ENCODE measurements around the gene SLC27A3. TPM values are rescaled to one million over a fixed set of nuclear protein-coding genes. Genes with fewer than 3 reads are reported as not detected.

Gene SLC27A3
- total and polyA plus RNA-seq, 10 of the 15 experiments (the other 5 are each of a cell fraction or from before 2014, with no cell fraction given), result 2.6 to 18.1 (median 8.3) TPM

DNA sequence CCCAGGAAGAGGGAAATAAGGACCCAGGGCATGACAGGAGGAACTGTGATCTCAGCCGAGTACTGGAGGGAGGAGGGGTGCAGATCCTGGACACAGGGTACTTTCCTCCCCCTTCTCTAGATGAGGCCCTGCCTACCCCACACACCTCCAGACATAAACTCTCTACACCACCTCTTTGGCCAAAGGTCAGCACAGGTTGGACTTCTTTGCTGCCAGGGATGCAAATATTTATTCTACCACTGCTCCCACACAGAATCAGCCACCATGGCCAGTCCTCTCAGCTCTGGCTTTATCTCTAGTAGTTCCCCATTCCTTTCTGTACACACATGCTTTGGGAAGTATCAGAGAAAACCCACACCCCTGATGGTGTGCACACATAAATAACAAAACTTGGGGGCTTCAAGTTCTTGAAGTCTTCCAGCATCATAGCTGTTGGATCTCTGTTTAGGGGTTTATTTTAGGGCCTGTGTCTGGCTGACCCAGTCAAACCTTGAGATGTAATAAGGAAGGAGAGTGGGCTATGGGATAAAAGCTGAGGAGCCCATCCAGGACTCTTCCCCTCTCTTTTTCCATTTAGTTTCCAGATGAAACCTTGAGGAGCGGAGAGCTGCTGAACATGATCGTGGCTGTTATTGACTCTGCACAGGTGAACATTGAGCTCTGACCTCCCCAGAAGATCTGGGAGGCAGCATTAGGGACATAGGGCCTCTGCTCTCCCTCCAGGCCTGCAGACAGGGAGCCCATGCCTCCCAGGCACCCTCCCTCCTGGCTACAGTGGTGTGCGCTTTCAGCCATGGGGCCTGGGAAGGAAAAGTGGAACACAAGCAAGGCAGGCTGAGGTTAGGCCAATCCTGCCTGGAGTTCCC lies 6.7 kb upstream of the SLC27A3 start:
- ChIA-PET RAD21 (ENCODE audit: unreplicated experiment) (no interaction called here), CTCF (interaction anchor here (1.0 to 1.3 kb wide), 3 partner anchors 90 to 219 kb away, joined by 3 read pairs; partner anchors contain the start of gene NPR1), POLR2A (interaction anchor here (0.6 kb wide), 1 partner anchor 13 kb away, joined by 5 read pairs; no protein-coding TSS in a partner anchor), SMC1A (ENCODE audit: uncharacterized antibody, unreplicated experiment) (interaction anchor here (0.6 to 2.0 kb wide), 4 partner anchors 24 to 118 kb away, joined by 3 to 6 read pairs (median 3); partner anchors contain the start of gene NPR1)
- intact Hi-C loops (cut with micrococcal nuclease; ENCODE audit: unreplicated experiment) (no loop called here), in situ Hi-C loops (cut with MboI) (no loop called here)
- Histone ChIP-seq H3K4me2 (ENCODE audit: control insufficient read depth, insufficient read depth) (no peak overlapping the region), H3K4me1 (ENCODE audit: control insufficient read depth, insufficient read depth, low read length) (no peaks in the 10 kb centered on the region), H4K20me1 (ENCODE audit: control insufficient read depth, insufficient read depth) (no peaks in the 10 kb centered on the region), H2AFZ (ENCODE audit: control insufficient read depth, low read depth, low read length) (no peak overlapping the region), H3K4me3 (no peak overlapping the region), H3K27ac (ENCODE audit: control insufficient read depth, insufficient read depth) (no peak overlapping the region), H3K36me3 (ENCODE audit: control insufficient read depth in 2 of 2, insufficient read depth in 2 of 2, low read length in 1 of 2) (peaks cover 44 to 48% of the 10 kb centered on the region in 2 experiments), H3K27me3 (replicated peaks in 1 of 2; ENCODE audit: control insufficient read depth in 2 of 2, insufficient read depth in 2 of 2, low read length in 1 of 2) (no peaks in the 10 kb centered on the region), H3K9ac (ENCODE audit: control insufficient read depth, insufficient read depth, low read length) (peak overlapping the region; percentile 4; the same call in 1 of the 2 replicates), H3K9me3 (replicated peaks; ENCODE audit: control insufficient read depth, insufficient read depth, low read length) (no peaks in the 10 kb centered on the region), H3K79me2 (ENCODE audit: control insufficient read depth, insufficient read depth, low read length) (no peaks in the 10 kb centered on the region)
- FAIRE-seq, result no peak
- no peak for DNase-seq (ENCODE audit: low read depth, low spot score)
- TF ChIP-seq SMC3 (IDR thresholded peaks at IDR 0.05; ENCODE audit: borderline replicate concordance, low read length) (no peak), SIX5 (IDR thresholded peaks at IDR 0.05; ENCODE audit: low read depth, low read length, severe bottlenecking) (no peak), NR2C1 (IDR thresholded peaks at IDR 0.05) (no peak), SMARCA5 (IDR thresholded peaks at IDR 0.05) (no peak), ESRRA (IDR thresholded peaks at IDR 0.05; ENCODE audit: low read length) (no peak), ZNF207 (IDR thresholded peaks at IDR 0.05; ENCODE audit: borderline replicate concordance) (no peak), BMI1 (IDR thresholded peaks at IDR 0.05; ENCODE audit: borderline replicate concordance) (no peak), STAT3 (IDR thresholded peaks at IDR 0.05; ENCODE audit: low read depth, low read length) (no peak), KAT2A (conservative IDR thresholded peaks at IDR 0.05; ENCODE audit: control insufficient read depth, low read depth, low read length) (no peak), ZNF622 (IDR thresholded peaks at IDR 0.05) (no peak)
- TF ChIP-seq, protein P1, sequence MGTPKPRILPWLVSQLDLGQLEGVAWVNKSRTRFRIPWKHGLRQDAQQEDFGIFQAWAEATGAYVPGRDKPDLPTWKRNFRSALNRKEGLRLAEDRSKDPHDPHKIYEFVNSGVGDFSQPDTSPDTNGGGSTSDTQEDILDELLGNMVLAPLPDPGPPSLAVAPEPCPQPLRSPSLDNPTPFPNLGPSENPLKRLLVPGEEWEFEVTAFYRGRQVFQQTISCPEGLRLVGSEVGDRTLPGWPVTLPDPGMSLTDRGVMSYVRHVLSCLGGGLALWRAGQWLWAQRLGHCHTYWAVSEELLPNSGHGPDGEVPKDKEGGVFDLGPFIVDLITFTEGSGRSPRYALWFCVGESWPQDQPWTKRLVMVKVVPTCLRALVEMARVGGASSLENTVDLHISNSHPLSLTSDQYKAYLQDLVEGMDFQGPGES (IDR thresholded peaks at IDR 0.05), result no peak
- no TSS peak for BruUV-seq (replicated peaks)
- 71% methylated on average over 2 of the region's 4 CpGs for WGBS (ENCODE audit: insufficient coverage, insufficient replicate concordance, low lambda C conversion rate, missing lambda C conversion rate)
- peak; percentile 32 for ATAC-seq

Measured in GM12878 (cell line).